Measurements from ENCODE around the gene COL5A3.

GRCh38 chr19:9981406-9982260 is 28.7 kb downstream of the COL5A3 start:
- TF ChIP-seq CTCF (IDR thresholded peaks at IDR 0.05) (no peak), REST (IDR thresholded peaks at IDR 0.05; ENCODE audit: insufficient read depth in 1 of 2, low read depth in 2 of 2, low read length in 1 of 2) (no peak), POLR2AphosphoS5 (IDR thresholded peaks at IDR 0.05; ENCODE audit: low read depth, low read length) (no peak), TCF7L2 (IDR thresholded peaks at IDR 0.05; ENCODE audit: low read depth, low read length) (no peak), SIN3A (IDR thresholded peaks at IDR 0.05; ENCODE audit: borderline replicate concordance, insufficient read depth, low read depth, low read length) (no peak)

Measured in Panc1 (cell line).